Measurements from ENCODE around the gene CAPN9.

Gene CAPN9

DNA sequence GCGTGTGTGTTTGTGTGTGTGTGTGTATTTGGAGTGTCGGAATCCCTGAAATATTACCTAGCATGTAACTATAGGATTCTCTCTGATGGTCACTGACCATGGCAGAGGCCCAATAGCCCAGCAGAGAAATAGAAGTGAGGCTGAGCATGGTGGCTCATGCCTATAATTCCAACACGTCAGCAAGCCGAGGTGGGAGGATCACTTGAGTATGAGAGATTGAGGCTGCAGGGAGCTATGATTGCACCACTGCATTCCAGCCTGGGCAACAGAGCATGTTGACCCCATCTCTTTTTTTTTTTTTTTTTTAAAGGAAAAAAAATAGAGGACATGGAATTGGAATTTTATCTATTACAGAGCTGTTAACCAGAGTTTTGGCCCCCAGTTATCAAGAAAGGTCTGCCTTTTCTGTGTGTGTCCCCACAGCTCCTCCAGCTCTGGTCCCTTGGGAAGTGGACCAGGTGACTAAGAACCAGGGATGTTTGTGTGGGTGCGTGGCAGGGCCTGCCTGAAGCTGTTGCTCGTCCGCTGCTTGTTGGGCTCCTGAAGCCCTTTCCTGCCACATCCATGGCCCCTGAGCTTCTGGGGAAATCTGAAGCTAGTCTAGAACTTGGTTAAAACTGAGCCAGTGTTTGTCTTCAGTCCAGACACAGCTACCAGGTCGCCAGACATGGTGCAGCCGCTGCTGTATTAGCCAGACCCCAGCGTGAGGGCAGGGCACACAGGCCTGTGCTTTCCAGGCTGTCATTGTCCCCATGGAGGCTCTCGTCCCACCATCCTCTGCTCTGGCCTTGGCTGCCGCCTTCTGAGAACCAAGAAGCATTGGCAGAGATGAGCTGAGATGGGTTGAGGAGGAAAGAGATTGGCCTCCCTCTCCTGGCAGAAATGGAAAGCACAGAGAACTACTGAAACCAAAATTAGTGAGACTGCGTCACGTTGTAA, 25.5 kb downstream of the CAPN9 start:
- DNase-seq (ENCODE audit: low read depth): no peak

DNA sequence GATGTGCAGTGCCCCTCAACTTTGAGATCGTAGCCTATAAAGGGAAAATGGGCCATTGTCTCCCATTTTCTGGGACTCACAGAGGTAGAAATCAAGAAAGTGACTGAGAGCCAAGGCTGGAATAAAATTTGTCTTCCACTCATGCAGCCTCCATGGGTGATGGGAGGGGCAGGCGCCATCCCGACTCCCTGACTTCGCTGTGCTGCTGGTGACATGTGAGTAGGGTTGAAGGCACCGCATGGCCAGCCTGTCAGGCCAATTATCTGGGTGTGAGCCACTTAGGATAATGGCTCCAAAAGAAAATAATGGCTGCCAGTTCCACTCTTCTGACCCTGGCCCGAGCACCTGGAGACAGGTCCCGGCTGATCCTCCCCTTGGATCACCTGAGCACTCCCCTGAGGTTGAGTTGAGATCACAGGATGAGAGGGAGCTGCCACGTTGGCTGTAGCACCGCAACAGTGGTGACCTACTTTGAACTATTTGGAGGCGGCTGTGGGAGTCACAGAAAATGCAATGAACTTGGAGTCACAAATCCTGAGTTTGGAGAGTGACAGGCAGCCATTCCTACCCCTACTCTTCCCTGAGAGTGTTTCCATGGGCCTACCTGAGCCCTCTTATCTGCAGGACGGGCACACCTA, 26.3 kb downstream of the CAPN9 start:
- DNase-seq (ENCODE audit: low read depth): no peak

DNA sequence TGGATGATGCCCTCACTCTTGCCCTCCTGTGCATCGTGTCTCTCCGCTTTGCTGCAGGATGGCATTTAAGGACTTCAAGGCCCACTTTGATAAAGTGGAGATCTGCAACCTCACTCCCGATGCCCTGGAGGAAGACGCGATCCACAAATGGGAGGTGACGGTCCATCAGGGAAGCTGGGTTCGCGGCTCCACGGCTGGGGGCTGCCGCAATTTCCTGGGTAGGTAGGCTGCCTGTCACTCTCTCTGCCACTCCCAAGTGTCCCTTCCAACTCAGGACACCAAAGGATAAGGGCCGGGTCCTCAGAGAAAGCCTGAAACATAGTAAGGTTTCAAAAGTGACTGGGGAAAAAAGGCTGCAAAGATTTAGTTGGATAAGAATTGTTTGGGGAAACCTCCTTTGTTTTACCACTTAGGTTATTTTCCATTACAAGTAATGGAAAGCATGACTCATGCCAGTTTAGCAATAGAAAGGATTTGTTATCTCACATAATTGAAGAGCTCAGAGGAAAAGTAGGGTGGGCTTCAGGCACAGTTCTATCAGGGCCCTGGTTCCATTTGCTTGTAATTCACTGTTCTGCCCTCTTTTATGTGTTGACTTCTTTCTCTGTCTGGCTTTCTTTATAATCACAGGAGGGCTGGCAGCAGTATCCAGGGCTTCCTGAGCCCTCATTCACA, 31.9 kb downstream of the CAPN9 start:
- no peak for DNase-seq (ENCODE audit: low read depth)

DNA sequence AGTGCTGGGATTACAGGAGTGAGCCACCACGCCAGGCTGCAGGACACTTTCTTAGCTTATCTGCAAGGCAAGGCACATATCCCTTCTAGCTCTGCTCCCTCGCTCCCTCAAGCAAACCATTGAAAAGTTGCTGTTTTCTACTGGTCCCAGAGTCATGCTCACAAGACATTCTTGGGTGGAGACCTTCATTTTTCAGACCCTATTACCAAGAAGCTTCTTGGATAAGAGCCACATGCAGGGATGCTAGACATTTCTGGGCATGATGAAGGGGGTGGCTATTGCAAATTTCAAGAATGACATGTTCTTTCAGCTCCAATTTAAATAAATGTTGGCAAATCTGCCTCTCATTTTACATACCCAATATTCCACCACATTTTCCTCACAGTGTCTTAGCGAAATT, 33.9 kb downstream of the CAPN9 start:
- DNase-seq (ENCODE audit: low read depth): no peak

DNA sequence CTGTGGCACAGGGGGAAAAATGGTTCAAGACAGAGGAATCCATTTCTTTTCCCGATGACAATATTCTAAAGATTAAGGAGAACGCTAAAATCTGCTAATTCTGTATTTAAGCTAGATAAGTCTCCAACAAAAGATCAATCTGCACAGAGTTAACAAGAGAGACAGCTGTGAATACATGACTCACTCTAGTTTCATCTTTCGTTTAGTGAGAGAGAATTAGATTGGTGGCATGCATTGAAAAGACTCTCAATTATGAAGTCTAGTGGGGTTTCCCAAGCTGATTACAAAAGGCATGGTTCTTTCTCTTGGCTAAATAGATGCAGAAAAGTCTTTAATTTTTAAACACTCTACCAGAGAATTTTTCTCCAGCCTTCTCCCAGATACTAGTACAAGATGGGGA, 34.4 kb downstream of the CAPN9 start:
- no peak for DNase-seq (ENCODE audit: low read depth)

DNA sequence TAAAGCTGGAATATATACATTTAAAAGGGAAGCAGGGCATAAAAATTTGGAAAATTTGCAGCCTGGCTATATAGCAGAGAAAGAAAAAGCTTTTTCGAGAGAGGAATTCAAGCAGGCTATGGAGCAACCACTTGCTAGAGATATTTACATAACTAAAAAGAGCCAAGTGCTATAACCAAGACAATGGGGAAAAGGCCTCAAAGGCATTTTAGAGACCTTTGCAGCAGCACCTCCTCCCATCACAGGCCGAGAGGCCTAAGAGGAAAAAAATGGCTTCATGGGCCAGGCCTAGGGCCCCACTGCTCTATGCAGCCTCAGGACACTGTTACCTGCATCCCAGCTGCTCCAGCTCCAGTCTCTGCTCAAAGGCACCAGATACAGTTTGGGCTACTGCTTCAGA, 37.0 kb downstream of the CAPN9 start:
- DNase-seq (ENCODE audit: low read depth): no peak

DNA sequence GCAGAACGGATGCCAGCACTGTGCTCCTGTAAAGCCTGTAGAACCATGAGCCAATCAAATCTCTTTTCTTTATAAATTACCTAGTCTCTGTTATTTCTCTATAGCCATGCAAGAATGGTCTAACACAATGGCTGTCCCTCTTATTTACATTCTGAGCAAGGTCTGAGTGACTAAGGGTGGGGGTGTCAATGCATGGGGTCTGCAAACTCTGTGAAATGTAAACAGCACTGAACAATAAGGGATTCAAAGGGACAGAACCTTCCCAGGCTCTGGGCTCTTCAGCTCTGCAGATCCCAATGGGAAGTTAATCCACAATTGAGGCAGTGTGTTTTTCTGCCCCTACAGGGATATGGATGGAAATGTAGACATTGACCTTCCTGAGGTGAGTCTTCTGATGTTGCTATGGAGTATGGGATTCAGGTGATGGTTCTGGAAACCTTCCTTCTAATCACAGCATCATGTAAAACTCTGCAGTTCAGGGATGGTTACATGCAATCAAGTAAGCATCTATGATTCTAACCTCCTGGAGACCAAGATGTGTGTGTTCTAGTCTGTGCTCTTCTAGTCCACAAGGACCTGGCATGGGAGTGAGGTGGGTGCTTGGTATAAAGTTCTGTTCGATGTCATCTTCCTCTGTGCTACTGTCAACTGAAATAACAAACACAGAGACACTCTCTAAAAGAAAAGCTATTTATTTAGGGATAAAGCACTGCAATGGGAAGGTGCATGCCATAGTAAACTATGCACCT, 38.6 kb downstream of the CAPN9 start:
- no peak for DNase-seq (ENCODE audit: low read depth)

DNA sequence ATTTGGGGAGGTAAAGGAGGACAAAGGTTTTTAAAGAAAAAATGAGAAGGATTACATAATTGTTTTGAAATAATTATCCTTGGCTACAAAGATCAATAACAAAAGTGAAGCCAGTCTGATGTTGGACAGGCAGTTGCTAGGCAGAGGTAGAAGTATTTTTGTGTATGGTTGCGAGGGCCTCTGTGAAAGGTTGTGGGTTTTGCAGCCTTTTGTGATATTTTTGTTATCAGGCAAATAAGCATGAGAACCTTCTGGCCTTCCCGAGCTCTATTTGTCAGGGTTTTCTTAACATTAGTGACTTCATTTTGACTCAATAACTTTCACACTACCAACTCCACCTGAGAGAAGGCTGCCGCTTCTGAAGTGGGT, 39.2 kb downstream of the CAPN9 start:
- no peak for DNase-seq (ENCODE audit: low read depth)

DNA sequence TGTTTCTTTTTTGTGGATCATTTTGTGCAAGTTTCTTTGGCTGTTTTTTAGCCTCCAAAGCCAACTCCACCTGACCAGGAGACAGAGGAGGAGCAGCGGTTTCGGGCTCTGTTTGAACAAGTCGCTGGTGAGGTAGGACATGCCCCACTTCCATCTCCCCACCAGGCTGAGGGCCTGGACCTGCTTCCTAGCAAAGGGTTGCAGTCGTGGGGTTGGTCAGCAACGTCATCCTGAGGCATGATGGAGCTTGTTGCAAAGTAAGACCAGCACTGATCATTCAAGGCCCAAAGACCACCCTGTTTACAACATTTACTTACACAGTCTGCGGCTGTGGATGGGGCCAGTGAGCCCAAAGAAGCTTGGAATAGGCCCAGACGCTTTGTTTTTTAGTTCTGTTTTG, 40.3 kb downstream of the CAPN9 start:
- DNase-seq (ENCODE audit: low read depth): no peak

DNA sequence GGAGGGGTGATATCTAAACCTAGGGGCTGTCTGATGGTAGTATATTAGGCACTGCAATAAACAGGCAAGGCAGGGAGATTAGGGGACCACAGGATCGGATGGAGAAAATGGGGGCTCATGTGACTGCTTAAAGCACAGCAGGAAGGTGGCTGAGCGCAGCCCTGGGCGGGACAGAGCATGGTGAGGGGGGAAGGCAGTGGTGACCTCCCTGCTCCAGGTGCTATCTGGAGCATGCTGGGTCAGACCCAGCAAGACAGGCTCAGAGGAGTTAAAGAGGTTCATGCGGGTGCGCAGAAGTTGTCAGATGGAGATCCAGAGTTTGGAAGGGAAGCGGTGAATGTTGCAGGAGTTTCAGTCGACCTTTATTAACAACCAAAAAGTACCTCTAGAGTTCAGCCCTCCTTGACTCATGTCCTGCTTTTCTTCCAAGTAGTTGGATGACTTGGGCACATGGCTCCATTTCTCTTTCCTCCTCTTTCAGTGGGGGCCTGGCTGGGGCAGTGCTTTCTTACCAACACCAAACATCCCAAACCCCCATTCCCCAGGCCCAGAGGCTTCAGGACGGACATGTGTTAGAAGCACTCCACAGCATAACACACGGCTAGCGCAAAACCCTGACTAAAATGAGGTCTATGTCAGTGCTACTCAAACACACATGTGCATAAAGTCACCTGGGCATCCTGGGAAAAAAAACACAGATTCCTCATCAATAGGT, 41.5 kb downstream of the CAPN9 start:
- no peak for DNase-seq (ENCODE audit: low read depth)

DNA sequence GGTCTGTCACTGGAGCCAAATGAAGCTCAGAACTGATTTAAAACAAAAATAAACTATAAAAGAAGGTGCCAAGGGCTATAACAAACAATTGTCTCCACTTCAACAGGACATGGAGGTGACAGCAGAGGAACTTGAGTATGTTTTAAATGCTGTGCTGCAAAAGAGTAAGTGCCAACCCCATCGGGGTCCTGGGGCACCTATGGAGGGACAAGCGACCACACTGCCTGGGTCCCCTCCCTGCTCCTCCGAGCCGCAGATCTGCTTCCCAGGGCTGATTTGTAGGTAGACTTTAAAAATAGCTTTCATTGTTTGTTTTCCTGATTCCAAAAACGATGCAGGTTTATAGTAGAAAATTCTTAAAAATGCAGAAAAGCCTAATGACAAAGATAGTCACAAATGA, 42.8 kb downstream of the CAPN9 start:
- DNase-seq (ENCODE audit: low read depth): no peak

DNA sequence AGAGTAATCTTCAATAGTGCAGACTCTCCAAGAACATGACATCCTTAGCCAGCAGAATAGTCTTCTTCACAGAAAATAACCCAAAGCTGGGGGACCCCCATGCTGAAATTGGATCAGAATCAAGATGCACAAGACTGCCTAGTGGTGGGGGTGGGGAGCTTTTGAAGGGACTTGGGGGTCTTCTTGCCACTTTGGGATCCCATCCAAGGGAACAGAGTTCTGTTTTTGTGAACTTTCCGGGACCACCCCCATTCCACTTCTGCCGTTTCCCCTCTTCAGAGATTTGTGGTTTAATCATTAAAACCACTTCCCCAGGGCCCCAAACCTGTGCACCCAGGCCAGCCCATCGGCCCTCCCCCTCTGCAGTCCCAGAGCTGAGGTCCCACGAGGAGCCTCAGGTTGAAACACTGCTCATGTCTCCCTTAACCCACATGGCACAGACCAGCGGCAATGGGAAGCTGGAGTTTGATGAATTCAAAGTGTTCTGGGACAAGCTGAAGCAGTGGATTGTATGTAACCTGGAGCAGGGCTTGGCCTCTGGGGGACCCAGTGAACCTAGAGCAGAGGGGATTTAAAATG, 44.9 kb downstream of the CAPN9 start:
- no peak for DNase-seq (ENCODE audit: low read depth)

DNA sequence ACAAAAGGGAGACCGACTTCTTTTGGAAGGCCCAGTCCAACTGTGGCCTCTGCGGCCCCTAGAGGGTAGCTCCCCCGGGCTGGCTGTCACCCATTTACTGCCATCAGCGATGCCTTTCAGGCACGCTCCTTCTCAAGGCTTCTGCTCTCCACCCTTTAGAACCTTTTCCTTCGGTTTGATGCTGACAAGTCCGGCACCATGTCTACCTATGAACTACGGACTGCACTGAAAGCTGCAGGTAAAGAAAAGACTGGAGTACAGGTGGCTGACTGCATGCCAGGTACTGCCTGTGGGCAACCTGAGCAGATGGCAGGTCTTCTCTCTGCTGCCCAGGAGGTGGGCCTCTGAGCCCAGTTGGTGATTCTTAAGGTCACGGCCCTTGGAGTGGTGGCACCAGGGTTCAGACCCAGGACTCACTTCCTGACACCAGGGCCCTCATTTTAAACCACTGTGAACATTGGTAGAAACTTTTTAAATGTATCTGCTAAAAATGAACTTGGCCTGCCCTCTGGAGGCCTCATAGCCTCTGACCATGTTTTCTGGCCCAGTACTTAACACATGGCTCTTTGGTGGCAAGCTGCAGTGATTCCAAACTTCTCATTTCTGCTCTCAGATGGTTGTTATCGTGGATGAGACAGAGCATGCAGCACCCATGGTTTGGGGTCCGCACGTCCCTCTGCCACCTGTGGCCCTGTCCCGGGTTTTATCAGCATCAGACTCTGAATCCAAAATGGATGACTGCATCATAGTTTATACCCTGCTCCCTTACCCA, 45.7 kb downstream of the CAPN9 start:
- DNase-seq (ENCODE audit: low read depth): no peak

DNA sequence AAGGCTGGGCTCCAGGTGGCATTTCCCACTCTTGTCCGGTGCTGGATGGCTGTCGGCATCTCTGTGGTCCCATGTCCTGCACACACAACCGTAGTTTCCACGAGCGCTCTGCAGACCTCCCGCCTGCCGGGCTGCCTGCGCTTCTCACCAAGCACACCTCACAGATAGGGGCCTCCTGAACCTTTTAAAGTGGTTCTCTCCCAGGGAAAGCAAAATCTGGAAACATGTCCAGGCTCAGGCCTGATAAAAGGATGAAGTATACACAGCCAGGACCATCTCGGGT, 46.2 kb downstream of the CAPN9 start:
- no peak for DNase-seq (ENCODE audit: low read depth)

DNA sequence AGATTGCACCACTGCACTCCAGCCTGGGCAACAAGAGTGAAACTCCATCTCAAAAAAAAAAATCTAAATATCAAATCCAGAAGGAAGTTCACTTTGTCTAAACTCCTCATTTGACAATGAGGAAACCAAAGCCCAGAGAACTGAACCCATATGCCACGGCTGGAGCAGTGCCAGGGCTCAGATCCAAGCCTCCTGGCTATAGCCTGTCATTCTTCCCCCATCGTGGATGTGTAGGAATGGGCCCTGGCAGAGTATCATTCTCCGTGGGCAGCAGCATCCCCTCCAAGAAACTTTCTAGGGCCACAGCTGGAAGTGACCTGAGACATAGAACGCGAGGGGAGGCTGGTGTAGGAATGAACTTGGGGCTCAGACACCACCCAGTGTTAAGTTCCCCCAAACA, 47.2 kb downstream of the CAPN9 start:
- no peak for DNase-seq (ENCODE audit: low read depth)

DNA sequence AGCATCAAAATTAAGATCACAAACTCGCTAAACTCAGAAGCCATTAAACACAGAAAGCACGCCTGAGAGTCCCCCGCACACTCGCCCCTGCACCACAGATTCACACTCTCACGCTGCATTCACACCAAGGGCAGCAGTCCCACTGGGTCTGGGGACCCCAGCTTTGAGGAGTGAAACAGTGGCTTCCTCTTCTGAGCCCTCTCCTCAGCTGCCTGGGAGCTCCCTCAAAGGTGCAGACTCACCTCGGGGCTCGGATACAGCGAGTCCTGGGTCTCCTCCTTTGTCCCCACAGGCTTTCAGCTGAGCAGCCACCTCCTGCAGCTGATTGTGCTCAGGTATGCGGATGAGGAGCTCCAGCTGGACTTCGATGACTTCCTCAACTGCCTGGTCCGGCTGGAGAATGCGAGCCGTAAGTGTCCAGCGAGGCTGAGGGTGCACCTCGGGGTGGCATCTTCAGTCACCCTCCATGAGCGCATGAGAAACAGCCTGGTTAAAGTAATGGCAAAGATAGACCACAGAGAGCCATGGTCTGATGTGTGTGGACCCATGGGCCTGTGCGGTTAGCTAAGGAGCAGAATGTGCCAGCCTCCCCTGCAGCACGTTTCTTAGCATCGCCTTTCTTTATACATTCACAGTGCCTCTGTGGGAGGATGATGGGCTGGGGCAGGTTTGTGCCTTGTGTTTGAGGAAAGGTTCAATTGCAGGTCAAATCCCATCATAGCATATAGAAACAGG, 47.9 kb downstream of the CAPN9 start:
- no peak for DNase-seq (ENCODE audit: low read depth)

DNA sequence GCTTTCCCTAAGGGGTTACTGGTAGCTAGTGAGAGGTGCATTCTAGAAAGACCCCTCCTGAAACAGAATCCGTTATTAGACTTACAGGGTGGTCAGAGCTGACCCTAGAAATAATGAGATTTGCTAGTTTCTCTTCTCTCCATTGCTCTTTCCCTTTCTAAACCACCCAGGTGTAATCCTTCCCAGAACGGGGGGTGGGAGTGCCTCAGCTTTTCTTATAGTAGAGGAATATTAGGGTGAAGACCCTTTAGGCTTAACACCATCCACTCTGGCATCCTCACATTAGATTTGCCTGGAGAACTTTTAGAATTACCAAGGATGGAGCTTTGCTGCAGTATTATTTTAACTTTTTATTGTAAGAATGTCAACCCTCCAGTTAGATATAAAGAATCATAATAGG, 49.4 kb downstream of the CAPN9 start:
- DNase-seq (ENCODE audit: low read depth): no peak

DNA sequence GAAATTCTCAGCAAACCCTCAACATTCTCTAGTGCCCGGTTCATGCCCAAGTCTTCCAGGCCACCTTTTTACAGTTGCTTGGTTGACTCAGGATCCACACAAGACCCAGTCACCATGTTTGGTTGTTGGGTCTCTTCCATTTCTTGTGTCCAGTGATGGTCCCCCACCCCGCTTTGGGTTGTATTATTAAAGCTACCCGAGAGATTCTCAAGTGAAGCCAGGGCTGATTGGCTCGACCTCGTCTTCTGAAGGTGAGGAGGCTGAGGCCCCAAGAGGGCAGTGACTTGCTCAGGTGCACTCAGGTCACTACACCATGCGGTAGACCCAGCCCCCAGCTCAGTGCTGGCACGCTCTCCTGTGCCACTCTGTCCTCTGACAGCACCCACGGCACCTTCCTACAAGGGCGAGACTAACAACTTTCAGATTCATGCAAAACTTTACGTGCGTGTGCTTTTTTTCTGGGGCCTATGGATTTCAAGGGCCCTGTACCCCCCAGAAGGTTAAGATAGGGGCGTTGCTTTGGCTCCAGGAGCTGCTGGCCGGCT, 50.3 kb downstream of the CAPN9 start:
- DNase-seq (ENCODE audit: low read depth): no peak

DNA sequence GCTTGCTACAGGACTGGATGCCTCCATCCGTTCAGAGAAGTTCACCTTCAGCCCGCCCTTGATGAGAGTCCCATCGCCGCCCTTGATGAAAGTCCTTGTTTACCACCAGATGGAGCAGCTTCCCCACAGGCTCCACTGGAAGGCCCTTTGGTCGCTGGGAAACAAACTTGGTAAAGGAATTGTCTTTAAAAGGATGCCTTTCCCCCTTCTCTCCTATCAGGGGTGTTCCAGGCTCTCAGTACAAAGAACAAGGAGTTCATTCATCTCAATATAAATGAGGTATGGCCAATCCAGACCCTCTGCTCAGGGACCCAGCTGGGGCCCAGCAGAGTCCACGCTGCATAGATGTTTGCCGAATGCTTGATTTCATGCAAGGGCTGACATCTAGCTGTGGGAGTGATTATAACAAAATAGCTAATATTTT, 50.8 kb downstream of the CAPN9 start:
- DNase-seq (ENCODE audit: low read depth): no peak

DNA sequence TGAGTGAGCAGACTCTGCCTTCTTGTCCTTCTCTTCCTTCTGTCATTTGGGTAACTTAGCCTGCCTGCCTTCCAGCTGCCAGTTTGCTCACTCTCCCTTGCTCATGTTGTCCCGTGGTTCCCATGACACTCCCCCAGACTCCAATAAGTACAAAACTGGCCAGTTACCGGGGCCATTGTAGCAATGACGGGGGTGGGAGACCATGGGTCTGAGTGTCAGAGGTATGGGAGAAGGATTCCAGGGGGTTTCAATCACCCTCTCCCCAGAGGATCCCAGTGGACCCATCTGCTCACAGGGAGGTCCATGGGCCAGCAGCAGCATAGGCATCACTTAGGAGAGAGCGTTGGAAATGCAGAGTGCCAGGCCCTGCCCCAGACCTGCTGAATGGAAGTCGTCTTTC, 51.3 kb downstream of the CAPN9 start:
- DNase-seq (ENCODE audit: low read depth): no peak
